RWPE1 (cell line): ENCODE results near the gene NR4A2.

Source experiments
- CTCF ChIA-PET: fragments of 350-600 bp; sonication (Branson Sonifier 250); formaldehyde crosslinking; extraction: SDS; loops from one replicate; lab custom pipeline; 2021; lab: Yijun Ruan, JAX
- POLR2A ChIA-PET: fragments of 400-600 bp; formaldehyde crosslinking; extraction: SDS; loops from one replicate; lab custom pipeline; 2020; ENCODE audit warnings: antibody characterized with exemption; ENCODE audit not compliant: low non-redundant PET; lab: Yijun Ruan, JAX
- DNase-seq: peaks from one replicate; pipeline ENCODE4 v3.0.0; 2012; ENCODE audit warnings: low spot score
- H3K27ac ChIP-seq: fragments of 450-650 bp; 2 replicates; pipeline ENCODE4 v1.5.1; 2017
- TF ChIP-seq, protein P1 (sequence below): fragments of 450-650 bp; conservative IDR thresholded peaks from 2 replicates; pipeline ENCODE4 v1.5.1; 2017; ENCODE audit warnings: low read depth, mild to moderate bottlenecking

Gene NR4A2

DNA sequence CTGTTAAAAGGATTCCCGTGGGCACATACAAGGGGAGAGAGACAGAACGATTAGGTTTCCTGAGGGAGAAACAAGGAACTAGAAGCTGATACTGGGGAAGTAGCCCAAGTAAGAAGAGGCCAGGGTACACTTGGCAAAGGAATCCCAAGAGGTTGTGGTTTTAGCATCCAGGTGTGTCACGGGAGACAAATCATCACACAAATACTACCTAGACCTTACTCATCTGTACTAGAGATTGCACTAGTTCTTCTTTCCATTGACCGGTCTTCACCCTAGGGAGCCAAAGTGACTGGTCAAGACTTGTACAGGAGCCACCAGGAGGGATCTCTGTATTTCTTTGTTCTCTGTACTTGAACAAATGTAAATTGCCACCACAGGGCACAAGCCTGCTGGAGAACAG is 14.2 kb upstream of the NR4A2 start:
- POLR2A ChIA-PET: no interaction called here
- H3K27ac ChIP-seq: no peak overlapping the region
- TF ChIP-seq, protein P1, sequence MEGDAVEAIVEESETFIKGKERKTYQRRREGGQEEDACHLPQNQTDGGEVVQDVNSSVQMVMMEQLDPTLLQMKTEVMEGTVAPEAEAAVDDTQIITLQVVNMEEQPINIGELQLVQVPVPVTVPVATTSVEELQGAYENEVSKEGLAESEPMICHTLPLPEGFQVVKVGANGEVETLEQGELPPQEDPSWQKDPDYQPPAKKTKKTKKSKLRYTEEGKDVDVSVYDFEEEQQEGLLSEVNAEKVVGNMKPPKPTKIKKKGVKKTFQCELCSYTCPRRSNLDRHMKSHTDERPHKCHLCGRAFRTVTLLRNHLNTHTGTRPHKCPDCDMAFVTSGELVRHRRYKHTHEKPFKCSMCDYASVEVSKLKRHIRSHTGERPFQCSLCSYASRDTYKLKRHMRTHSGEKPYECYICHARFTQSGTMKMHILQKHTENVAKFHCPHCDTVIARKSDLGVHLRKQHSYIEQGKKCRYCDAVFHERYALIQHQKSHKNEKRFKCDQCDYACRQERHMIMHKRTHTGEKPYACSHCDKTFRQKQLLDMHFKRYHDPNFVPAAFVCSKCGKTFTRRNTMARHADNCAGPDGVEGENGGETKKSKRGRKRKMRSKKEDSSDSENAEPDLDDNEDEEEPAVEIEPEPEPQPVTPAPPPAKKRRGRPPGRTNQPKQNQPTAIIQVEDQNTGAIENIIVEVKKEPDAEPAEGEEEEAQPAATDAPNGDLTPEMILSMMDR: no peak
- CTCF ChIA-PET: no interaction called here
- DNase-seq: no peak

DNA sequence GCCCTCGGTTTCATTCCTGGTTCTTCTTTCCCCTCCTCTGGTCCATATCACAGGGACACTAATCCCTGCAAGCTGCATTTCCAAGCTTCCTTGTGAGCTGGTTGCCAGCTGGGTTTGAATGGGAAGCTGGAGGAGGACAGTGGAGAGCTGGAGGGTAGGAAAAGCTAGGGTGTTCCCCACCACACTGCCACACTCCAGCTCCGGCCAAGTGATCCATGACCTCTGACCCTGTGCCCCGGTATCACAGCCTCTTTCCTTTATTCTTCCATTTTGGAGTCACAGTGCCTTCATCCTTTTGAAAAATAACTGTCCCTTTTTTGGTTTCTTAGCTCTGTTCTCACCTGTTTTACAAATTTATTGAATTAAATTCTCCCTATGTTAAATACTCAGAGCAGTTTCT is 13.1 kb upstream of the NR4A2 start:
- TF ChIP-seq, protein P1: no peak
- CTCF ChIA-PET: no interaction called here
- POLR2A ChIA-PET: no interaction called here
- no peak overlapping the region for H3K27ac ChIP-seq
- no peak for DNase-seq

DNA sequence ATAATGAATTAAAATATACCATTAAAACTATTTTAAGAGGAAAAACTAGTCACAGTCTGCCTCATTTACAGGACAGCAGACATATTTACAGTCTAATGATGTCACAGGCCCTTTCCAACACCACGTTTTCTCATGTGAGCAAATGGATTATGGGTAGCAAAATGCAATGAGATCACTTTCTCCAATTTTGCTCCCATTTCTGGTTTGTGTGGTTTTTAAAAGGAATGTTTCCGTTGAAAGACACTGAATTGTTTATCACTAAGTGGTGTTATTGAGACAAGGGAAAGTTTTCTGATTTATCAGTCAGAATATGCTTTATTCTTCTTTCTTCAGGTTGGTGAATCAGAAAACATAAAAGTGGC is 11.4 kb upstream of the NR4A2 start:
- H3K27ac ChIP-seq: no peak overlapping the region
- TF ChIP-seq, protein P1: no peak
- ChIA-PET CTCF (no interaction called here), POLR2A (no interaction called here)
- no peak for DNase-seq

DNA sequence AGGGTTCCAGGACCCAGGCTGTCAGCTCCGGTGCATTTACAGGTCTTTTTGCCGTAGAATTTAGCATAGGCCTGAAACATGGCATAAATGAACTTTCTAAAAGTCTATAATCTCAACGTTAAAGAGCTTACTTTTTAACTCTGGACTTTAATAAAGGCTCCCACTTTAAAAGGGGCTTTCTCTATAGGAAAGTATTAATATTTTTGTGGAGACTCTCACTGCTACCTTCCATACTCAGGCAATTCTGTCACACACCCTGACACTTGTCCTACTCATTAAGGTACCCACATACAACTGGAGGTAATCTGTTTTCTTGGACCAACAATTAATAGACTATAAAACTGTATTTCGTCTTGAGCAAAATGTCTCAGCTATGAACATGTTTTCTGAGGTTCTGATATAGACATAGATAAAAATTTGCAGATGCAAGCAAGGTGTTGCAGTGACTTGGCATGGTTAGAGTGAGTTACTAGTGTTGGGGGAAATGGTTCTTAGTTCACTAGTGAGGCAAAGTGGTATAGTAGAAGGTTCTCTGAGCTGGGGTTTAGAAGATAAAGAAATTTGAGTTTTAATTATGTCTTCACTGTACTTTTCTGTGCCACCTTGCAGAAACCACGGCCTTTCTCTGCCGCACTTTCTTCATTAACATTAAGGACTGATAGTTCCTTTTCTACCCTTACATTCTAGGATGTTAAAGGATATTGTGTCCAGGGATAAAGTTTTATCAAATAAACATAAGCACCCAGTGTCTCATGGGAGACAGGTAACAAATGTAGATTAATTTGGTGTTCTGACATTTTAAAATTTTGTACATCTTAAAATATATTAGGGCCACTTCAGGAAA is 10.8 kb upstream of the NR4A2 start:
- ChIA-PET POLR2A (interaction anchor here (0.5 kb wide), 1 partner anchor 51 kb away, joined by 6 read pairs; no protein-coding TSS in a partner anchor), CTCF (no interaction called here)
- H3K27ac ChIP-seq: peak overlapping the region; percentile 99
- TF ChIP-seq, protein P1: no peak
- DNase-seq: no peak

DNA sequence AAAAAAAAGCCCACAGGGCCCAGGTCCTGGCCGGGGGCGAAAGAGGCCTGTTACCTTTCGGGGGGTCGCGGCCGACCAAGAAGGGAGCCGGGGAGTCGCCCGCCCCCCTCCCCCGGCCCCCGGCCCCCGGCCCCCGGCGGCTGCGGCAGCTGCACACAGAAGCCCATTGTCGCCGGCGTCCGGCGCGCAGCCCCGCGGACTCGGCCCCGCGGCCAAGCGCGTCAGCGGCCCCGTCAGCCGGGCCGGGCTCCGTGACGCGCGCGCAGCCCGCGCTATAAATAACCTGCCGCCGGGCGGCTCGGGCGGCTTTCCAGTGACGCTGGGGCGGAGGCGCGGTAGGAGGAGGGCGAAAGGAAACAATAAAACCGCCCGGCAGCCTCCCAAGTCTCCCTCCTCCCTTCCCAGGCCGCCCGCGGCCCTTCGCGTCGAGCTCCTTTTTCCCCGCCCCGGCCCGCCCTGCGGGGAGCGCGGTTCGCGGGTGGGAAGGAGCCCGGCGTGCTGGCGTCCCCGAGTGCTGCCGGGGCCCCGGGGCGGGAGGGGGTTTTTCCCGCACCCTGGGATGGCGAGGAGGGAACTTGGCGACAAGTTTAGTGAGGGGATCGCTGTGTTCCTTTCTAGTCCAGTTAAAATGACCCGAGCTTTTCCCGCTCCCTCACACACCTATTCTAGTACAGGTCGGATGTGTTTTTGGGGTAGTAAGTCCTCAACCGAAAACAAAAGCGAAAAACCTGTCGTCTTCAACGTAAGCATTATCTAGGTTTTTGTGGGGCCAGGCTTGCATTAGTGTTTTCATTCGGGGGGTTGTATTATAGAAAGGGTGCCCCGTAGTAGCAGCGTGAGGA is 10.0 kb upstream of the NR4A2 start:
- TF ChIP-seq, protein P1: no peak
- peak overlapping the region; percentile 99 for H3K27ac ChIP-seq
- ChIA-PET CTCF (no interaction called here), POLR2A (interaction anchor here (0.5 kb wide), 1 partner anchor 52 kb away, joined by 6 read pairs; no protein-coding TSS in a partner anchor)
- DNase-seq: peak; percentile 91
